ENCODE results near the gene PLEKHG2. TPM values are rescaled to one million over a fixed set of nuclear protein-coding genes. Genes with fewer than 3 reads are reported as not detected.

PLEKHG2 gene
- total RNA-seq, 2 experiments from 2014 or later, result 30.4 to 65.9 TPM

DNA sequence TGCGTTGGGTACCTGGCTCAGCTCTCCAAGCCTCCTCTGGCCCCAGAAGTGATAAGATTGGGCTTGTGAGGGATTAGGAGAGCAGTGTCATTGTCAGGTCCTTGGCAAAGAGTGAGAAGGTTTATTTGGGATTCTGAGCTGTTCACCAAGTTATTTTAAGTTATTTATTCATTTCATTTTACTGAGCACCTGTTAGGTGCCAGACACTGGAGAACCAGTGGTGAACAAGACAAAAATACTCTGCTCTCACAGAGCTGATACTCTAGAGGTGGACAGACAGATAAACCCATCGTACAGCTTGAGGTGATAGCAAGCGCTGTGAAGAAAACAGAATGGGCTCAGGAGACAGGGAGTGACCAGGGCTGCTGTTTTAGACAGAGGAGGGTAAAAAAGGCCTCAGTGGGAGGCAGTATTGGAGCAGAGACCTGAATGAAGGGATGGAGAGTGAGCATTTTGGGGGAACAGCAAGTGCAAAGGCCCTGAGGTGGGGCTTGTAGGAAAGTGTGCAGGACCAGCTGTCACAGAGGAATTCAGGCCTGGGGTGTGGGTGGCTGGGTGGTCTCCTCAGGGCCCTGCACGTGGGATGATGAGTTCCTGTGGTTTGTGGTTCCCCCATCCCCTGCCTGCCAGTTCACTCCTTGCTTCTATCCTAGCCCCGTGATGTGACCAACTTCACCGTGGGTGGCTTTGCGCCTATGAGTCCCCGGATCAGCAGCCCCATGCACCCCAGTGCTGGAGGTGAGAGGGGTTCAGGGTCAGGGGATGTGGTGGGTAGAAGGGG lies 59.5 kb downstream of the PLEKHG2 start:
- Histone ChIP-seq H3K9me3 (ENCODE audit: low read length) (no peaks in the 10 kb centered on the region), H3K9me2 (ENCODE audit: insufficient read depth, low read length) (no peaks in the 10 kb centered on the region), H2AFZ (ENCODE audit: low read length) (no peak overlapping the region), H3K27ac (ENCODE audit: low read depth, low read length, poor library complexity, severe bottlenecking) (no peak overlapping the region), H3K4me2 (ENCODE audit: low read length) (no peak overlapping the region), H3K36me3 (ENCODE audit: insufficient read depth, low read length) (peaks cover 99% of the 10 kb centered on the region), H3K4me1 (ENCODE audit: insufficient read depth, low read length, poor library complexity, severe bottlenecking) (no peaks in the 10 kb centered on the region), H3K79me2 (ENCODE audit: insufficient read depth, low read depth, low read length) (no peaks in the 10 kb centered on the region), H4K20me1 (ENCODE audit: insufficient read depth, low read length) (no peaks in the 10 kb centered on the region), H3K4me3 (ENCODE audit: low read depth, low read length, poor library complexity, severe bottlenecking) (no peak overlapping the region)
- ChIA-PET CTCF (ENCODE audit: unreplicated experiment) (no interaction called here), POLR2A (interaction anchor here (0.6 kb wide), 1 partner anchor 18 kb away, joined by 3 read pairs; no protein-coding TSS in a partner anchor)
- DNase-seq (ENCODE audit: low spot score), result no peak
- intact Hi-C loops (cut with micrococcal nuclease; ENCODE audit: unreplicated experiment), result no loop called here
- no peak for TF ChIP-seq EZH2phosphoT487 (IDR thresholded peaks at IDR 0.05; ENCODE audit: borderline replicate concordance, low read depth, low read length)
- TF ChIP-seq, protein P1, sequence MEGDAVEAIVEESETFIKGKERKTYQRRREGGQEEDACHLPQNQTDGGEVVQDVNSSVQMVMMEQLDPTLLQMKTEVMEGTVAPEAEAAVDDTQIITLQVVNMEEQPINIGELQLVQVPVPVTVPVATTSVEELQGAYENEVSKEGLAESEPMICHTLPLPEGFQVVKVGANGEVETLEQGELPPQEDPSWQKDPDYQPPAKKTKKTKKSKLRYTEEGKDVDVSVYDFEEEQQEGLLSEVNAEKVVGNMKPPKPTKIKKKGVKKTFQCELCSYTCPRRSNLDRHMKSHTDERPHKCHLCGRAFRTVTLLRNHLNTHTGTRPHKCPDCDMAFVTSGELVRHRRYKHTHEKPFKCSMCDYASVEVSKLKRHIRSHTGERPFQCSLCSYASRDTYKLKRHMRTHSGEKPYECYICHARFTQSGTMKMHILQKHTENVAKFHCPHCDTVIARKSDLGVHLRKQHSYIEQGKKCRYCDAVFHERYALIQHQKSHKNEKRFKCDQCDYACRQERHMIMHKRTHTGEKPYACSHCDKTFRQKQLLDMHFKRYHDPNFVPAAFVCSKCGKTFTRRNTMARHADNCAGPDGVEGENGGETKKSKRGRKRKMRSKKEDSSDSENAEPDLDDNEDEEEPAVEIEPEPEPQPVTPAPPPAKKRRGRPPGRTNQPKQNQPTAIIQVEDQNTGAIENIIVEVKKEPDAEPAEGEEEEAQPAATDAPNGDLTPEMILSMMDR (conservative IDR thresholded peaks at IDR 0.05; ENCODE audit: low read length), result no peak
- BruUV-seq (replicated peaks), result no TSS peak

DNA sequence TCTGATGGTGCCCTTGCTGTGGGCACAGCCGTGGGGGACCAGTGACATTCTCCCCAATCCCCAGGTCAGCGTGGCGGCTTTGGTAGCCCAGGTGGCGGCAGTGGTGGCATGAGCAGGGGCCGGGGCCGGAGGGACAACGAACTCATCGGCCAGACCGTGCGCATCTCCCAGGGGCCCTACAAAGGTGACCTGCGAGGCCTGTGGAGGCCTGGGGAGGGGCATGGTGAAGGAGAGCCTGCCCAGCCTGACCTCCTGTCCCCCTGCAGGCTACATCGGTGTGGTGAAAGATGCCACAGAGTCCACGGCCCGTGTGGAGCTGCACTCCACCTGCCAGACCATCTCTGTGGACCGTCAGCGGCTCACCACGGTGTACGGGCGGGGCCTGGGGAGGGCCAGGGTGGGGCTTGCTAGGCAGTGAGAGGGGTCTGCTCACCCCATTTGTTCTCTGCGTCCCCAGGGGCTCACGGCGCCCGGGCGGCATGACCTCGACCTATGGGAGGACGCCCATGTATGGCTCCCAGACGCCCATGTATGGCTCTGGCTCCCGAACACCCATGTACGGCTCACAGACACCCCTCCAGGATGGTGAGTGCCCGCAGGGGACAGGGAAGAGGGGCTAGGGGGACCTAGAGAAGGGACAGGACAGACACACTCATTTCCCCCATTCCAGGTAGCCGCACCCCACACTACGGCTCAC lies 60.4 kb downstream of the PLEKHG2 start:
- Histone ChIP-seq H4K20me1 (ENCODE audit: insufficient read depth, low read length) (no peaks in the 10 kb centered on the region), H2AFZ (ENCODE audit: low read length) (no peak overlapping the region), H3K9me2 (ENCODE audit: insufficient read depth, low read length) (no peaks in the 10 kb centered on the region), H3K4me3 (ENCODE audit: low read depth, low read length, poor library complexity, severe bottlenecking) (no peak overlapping the region), H3K4me1 (ENCODE audit: insufficient read depth, low read length, poor library complexity, severe bottlenecking) (no peaks in the 10 kb centered on the region), H3K4me2 (ENCODE audit: low read length) (no peak overlapping the region), H3K79me2 (ENCODE audit: insufficient read depth, low read depth, low read length) (no peaks in the 10 kb centered on the region), H3K36me3 (ENCODE audit: insufficient read depth, low read length) (peaks cover 93% of the 10 kb centered on the region), H3K9me3 (ENCODE audit: low read length) (no peaks in the 10 kb centered on the region), H3K27ac (ENCODE audit: low read depth, low read length, poor library complexity, severe bottlenecking) (no peak overlapping the region)
- ChIA-PET CTCF (ENCODE audit: unreplicated experiment) (no interaction called here), POLR2A (no interaction called here)
- intact Hi-C loops (cut with micrococcal nuclease; ENCODE audit: unreplicated experiment), result no loop called here
- BruUV-seq (replicated peaks), result no TSS peak
- TF ChIP-seq, protein P1 (conservative IDR thresholded peaks at IDR 0.05; ENCODE audit: low read length), result no peak
- no peak for TF ChIP-seq EZH2phosphoT487 (IDR thresholded peaks at IDR 0.05; ENCODE audit: borderline replicate concordance, low read depth, low read length)
- no peak for DNase-seq (ENCODE audit: low spot score)

Measured in OCI-LY7 (cell line).